Gastroesophageal sphincter (tissue), 3 donors: ENCODE data around the gene SEMA7A.

Experiments
- EP300 ChIP-seq: sonication (generic); formaldehyde crosslinking; IDR thresholded peaks from one replicate; pipeline ENCODE4 v1.6.1; 2017; ENCODE audit warnings: antibody characterized with exemption, mild to moderate bottlenecking
- POLR2A ChIP-seq, 2 donors: fragments of 450-650 bp; IDR thresholded peaks; one replicate each; pipeline ENCODE4 v1.6.1; 2017; ENCODE audit warnings: antibody characterized with exemption in 2 of 2, mild to moderate bottlenecking in 2 of 2, moderate library complexity in 1 of 2
- POLR2AphosphoS5 ChIP-seq: sonication (generic); formaldehyde crosslinking; IDR thresholded peaks from one replicate; pipeline ENCODE4 v1.6.1; 2017; ENCODE audit warnings: antibody characterized with exemption
- TF ChIP-seq, protein P1 (sequence below), 4 experiments: fragments of 200-600 bp in 2 of 4; fragments of 450-650 bp in 2 of 4; sonication (generic) in 1 of 4; IDR thresholded peaks; one replicate each; pipeline ENCODE4 v1.5.1; 2017 to 2019; ENCODE audit warnings: antibody characterized with exemption in 4 of 4, mild to moderate bottlenecking in 2 of 4, moderate library complexity in 2 of 4

DNA sequence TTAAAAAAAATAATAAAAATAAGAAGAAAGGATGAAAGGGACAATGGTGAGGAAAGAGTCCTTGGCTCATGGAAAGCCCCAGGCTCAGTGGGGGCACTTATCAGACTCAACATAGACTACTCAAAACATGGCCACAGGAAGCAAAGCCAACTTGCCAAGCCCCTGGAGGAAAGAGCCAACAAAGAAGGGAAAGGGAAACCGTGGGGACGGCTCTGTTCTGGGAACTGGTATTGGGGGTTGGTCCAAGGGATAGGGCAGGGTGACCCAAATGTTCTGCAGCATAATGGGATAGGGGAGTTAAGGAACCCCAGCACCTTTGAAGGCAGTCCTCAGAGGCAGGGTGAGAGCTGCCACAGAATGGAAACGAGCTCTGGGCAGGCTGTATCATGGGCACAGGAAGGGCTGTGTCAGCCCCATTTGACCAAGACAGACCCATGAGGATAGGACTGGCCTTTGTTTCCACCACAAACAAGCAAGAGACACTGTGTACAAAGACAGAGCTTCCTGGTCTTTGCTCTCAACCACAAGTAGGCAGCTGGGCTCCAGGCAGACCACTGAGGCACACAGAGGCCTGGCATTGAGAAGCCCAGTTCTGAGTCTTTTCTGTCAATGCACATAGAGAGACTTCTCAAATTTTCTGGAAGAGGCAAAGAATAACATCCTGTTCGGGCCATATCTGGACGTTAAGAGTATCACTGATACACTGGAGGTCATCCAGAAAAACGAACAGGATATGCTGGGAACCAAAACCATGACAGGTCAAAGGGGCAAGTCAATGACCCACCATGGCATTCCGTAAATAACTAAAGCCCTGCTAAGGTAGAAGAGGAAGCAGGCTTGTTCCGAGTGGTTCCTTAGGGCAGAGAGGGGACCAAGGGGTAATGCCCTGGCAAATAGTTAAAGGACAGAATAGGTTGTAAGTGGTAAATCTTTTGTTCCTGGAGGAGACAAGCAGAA is 10.6 kb upstream of the SEMA7A start:
- TF ChIP-seq POLR2A (IDR thresholded peaks at IDR 0.05) = no peak
- TF ChIP-seq POLR2AphosphoS5 = no peak
- TF ChIP-seq, protein P1, sequence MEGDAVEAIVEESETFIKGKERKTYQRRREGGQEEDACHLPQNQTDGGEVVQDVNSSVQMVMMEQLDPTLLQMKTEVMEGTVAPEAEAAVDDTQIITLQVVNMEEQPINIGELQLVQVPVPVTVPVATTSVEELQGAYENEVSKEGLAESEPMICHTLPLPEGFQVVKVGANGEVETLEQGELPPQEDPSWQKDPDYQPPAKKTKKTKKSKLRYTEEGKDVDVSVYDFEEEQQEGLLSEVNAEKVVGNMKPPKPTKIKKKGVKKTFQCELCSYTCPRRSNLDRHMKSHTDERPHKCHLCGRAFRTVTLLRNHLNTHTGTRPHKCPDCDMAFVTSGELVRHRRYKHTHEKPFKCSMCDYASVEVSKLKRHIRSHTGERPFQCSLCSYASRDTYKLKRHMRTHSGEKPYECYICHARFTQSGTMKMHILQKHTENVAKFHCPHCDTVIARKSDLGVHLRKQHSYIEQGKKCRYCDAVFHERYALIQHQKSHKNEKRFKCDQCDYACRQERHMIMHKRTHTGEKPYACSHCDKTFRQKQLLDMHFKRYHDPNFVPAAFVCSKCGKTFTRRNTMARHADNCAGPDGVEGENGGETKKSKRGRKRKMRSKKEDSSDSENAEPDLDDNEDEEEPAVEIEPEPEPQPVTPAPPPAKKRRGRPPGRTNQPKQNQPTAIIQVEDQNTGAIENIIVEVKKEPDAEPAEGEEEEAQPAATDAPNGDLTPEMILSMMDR (IDR thresholded peaks at IDR 0.05) = no peak
- no peak for TF ChIP-seq EP300
